ENCODE results near the gene NDUFB10.

Gene NDUFB10

GRCh38 chr16:1965396-1966001, 6.2 kb downstream of the NDUFB10 start:
- in situ Hi-C loops (cut with MboI; ENCODE audit: low sequenced_read_pairs): no loop called here

GRCh38 chr16:1966460-1966859, 7.1 kb downstream of the NDUFB10 start, which contains the start of gene RNF151:
TSS of gene RNF151 (plus strand) at chr16:1966856. CDS start at chr16:1966882, 26 bp downstream.
- in situ Hi-C loops (cut with MboI; ENCODE audit: low sequenced_read_pairs): no loop called here

- in situ Hi-C loops (cut with MboI; ENCODE audit: low sequenced_read_pairs): no loop called here
These were observed 9.0 kb downstream of the NDUFB10 start for GRCh38 chr16:1968146-1968953.

- in situ Hi-C loops (cut with MboI; ENCODE audit: low sequenced_read_pairs): no loop called here
These were observed 12.6 kb downstream of the NDUFB10 start, which contains the start of gene TBL3 for GRCh38 chr16:1971796-1972489. TSS of gene TBL3 (plus strand) at chr16:1972053. CDS start at chr16:1972165, 112 bp downstream.

- in situ Hi-C loops (cut with MboI; ENCODE audit: low sequenced_read_pairs): no loop called here
These were observed 13.1 kb downstream of the NDUFB10 start for GRCh38 chr16:1972490-1972877.

GRCh38 chr16:1973461-1974156, 14.3 kb downstream of the NDUFB10 start:
- in situ Hi-C loops (cut with MboI; ENCODE audit: low sequenced_read_pairs): no loop called here

- in situ Hi-C loops (cut with MboI; ENCODE audit: low sequenced_read_pairs): no loop called here
These were observed 15.1 kb downstream of the NDUFB10 start for GRCh38 chr16:1974157-1975070.

GRCh38 chr16:1975432-1976215, 16.3 kb downstream of the NDUFB10 start:
- in situ Hi-C loops (cut with MboI; ENCODE audit: low sequenced_read_pairs): no loop called here

- in situ Hi-C loops (cut with MboI; ENCODE audit: low sequenced_read_pairs): no loop called here
These were observed 16.8 kb downstream of the NDUFB10 start for GRCh38 chr16:1976216-1976520.

GRCh38 chr16:1976951-1977874, 17.9 kb downstream of the NDUFB10 start:
- in situ Hi-C loops (cut with MboI; ENCODE audit: low sequenced_read_pairs): no loop called here

- in situ Hi-C loops (cut with MboI; ENCODE audit: low sequenced_read_pairs): no loop called here
These were observed 18.5 kb downstream of the NDUFB10 start for GRCh38 chr16:1977875-1978268.

- in situ Hi-C loops (cut with MboI; ENCODE audit: low sequenced_read_pairs): no loop called here
These were observed 19.3 kb downstream of the NDUFB10 start for GRCh38 chr16:1978476-1979120.

GRCh38 chr16:1979271-1980029, 20.1 kb downstream of the NDUFB10 start:
- in situ Hi-C loops (cut with MboI; ENCODE audit: low sequenced_read_pairs): no loop called here

GRCh38 chr16:1980030-1980769, 20.9 kb downstream of the NDUFB10 start:
- in situ Hi-C loops (cut with MboI; ENCODE audit: low sequenced_read_pairs): no loop called here

- in situ Hi-C loops (cut with MboI; ENCODE audit: low sequenced_read_pairs): no loop called here
These were observed 21.4 kb downstream of the NDUFB10 start for GRCh38 chr16:1980770-1981087.

- in situ Hi-C loops (cut with MboI; ENCODE audit: low sequenced_read_pairs): no loop called here
These were observed 22.1 kb downstream of the NDUFB10 start, which contains the start of gene NOXO1 for GRCh38 chr16:1981398-1981836. TSS of gene NOXO1 (minus strand) at chr16:1981469. CDS start at chr16:1981179, 290 bp downstream.

Data from HL-60/S4 (cell line).